ENCODE data around the gene TMEM132E. TPM values are rescaled to one million over a fixed set of nuclear protein-coding genes. Genes with fewer than 3 reads are reported as not detected.

The TMEM132E gene
- total RNA-seq, 2 experiments from 2014 or later: not detected

DNA sequence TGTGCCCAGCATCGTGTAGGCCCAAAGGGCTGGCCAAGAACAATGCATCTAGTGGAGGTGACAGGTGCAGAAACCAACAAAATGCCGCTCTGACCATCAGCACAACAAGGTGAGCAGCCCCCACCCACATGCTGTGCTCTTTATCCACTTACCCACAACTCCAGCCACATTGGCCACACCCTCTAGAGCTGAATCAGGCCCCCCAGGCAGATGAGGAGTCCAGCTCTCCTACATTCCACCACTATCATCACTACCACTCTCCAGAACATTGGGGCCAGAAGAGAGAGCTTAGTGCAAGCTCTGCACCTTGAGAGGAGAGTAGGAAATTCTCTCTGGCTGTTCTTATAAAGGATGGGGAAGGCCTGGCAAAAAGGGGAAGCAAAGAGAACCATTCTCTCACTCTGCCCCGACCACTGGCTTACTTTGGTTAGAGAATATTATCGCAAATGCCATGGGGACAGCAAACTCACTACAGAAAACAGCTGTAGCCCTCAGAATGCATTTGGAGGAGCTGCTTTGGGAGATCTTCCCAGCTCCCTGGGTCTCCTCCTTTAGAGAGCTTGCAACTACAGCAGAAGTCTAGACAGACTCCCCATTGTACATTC, 75.0 kb downstream of the TMEM132E start:
- no peak overlapping the region for H3K4me3 Mint-ChIP-seq
- peaks cover 13% of the 10 kb centered on the region for H3K27me3 Mint-ChIP-seq
- H3K27ac Mint-ChIP-seq: no peak overlapping the region
- no peaks in the 10 kb centered on the region for H3K4me1 Mint-ChIP-seq
- intact Hi-C loops (cut with DNase I, micrococcal nuclease): no loop called here
- ATAC-seq: no peak
- ChIA-PET CTCF (no interaction called here), POLR2A (no interaction called here)
- H3K9me3 Mint-ChIP-seq (ENCODE audit: low read depth): no peaks in the 10 kb centered on the region
- no peak for DNase-seq
- H3K36me3 Mint-ChIP-seq (ENCODE audit: low read depth): no peaks in the 10 kb centered on the region

DNA sequence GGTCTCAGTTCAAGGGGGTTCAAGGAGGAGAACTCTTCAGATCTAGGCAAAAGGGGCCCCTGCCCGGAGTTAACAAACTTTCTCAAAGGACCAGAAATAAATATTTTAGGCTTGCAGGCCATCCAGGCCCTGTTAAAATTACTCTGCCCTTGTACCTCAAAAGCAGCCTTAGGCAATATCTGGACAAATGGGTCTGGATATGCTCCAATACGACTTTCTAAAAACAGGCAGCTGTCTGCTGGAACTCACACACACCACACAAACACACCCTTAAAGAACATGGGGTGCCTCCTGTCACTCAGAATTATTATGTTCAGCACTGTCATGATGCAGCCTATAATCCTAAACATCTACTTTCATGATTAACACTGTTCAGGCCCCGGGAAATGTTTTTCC, 75.5 kb downstream of the TMEM132E start:
- no peak overlapping the region for H3K27ac Mint-ChIP-seq
- no peak for DNase-seq
- no peaks in the 10 kb centered on the region for H3K36me3 Mint-ChIP-seq (ENCODE audit: low read depth)
- no peaks in the 10 kb centered on the region for H3K4me1 Mint-ChIP-seq
- intact Hi-C loops (cut with DNase I, micrococcal nuclease): no loop called here
- peaks cover 13% of the 10 kb centered on the region for H3K27me3 Mint-ChIP-seq
- no peak overlapping the region for H3K4me3 Mint-ChIP-seq
- no peak for ATAC-seq
- ChIA-PET CTCF (interaction anchor here (0.7 kb wide), 1 partner anchor 158 kb away, joined by 3 read pairs; no protein-coding TSS in a partner anchor), POLR2A (no interaction called here)
- H3K9me3 Mint-ChIP-seq (ENCODE audit: low read depth): no peaks in the 10 kb centered on the region

DNA sequence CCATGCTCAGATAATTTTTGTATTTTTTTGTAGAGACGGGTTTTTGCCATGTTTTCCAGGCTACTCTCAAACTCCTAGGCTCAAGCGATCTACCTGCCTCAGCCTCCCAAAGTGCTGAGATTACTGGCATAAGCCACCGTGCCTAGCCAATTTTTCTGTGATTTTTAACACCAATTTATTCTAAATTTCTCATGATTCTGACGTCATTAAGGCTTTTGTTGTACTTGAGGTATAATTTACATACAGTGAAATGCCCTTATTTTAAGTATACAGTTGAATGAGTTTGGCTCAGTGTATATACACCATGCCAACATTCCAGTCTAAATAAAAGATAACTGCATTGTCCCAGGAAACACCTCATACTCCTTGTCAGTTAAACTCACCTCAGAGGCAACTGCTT, 77.4 kb downstream of the TMEM132E start:
- Mint-ChIP-seq H3K36me3 (ENCODE audit: low read depth) (no peaks in the 10 kb centered on the region), H3K9me3 (ENCODE audit: low read depth) (no peaks in the 10 kb centered on the region), H3K4me3 (no peak overlapping the region), H3K27ac (no peak overlapping the region), H3K4me1 (no peaks in the 10 kb centered on the region), H3K27me3 (peaks cover 10% of the 10 kb centered on the region)
- DNase-seq (no peak), ATAC-seq (no peak)
- ChIA-PET POLR2A (no interaction called here), CTCF (no interaction called here)
- intact Hi-C loops (cut with DNase I, micrococcal nuclease): no loop called here

DNA sequence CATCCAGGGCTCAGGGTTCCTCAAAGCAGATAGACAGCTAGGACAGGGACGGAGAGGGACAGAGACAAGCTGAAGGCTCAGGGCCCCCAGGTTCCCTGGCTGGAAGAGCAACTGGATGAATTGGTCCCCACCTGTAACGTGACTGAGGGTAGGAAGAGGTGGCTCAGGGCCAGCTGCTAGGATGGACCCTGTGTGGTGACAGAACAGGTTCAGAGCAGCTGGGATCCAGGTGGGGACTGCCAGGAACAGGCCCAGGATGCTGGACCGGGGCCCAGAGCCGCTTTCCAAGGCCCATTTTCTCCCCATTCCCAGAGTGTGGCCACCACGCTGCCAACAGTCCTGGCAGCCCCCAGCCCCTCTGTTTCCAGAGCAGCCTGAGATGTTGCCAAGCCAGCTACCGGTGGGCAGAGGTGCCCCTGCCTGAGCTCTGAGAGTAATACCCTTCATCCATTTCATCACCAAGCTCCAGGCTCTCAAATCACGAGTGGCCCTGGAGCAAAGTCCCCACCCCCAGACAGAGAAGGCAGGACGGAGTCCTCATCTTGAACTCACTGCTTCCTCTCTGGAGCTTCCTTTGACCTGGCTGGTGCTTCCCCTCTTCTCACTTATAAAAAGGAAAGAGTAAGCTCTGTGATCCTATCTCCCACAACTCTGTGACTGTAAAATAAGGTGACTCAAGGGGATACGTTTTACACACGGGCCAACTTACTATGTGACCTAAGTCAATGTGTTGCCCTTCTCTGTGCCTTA, 79.6 kb downstream of the TMEM132E start:
- Mint-ChIP-seq H3K27ac (no peak overlapping the region), H3K9me3 (ENCODE audit: low read depth) (no peaks in the 10 kb centered on the region), H3K4me3 (no peak overlapping the region), H3K4me1 (no peaks in the 10 kb centered on the region), H3K36me3 (ENCODE audit: low read depth) (no peaks in the 10 kb centered on the region), H3K27me3 (peaks cover 4% of the 10 kb centered on the region)
- no peak for ATAC-seq
- DNase-seq: no peak
- CTCF ChIA-PET: no interaction called here
- POLR2A ChIA-PET: no interaction called here
- intact Hi-C loops (cut with DNase I, micrococcal nuclease): no loop called here

DNA sequence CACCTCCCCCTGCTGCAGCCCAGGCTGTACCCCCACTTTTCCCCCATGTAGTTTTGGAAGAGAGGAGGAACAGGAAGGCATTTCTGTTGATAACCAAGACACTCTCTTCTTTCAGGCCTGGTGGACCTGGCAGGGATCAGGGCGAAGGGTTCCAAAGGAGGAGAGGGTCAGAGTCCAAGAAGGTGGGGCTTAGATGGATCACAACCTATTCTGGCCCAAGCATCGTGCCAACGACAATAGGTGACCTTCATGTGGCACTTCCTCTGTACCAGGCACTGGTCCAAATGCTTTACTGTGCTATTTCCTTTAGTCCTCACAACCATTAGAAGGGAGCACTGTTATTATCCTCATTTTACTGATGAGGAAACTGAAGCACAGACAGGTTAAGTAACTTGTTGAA, 84.3 kb downstream of the TMEM132E start:
- Mint-ChIP-seq H3K4me3 (no peak overlapping the region), H3K9me3 (ENCODE audit: low read depth) (no peaks in the 10 kb centered on the region), H3K36me3 (ENCODE audit: low read depth) (no peaks in the 10 kb centered on the region), H3K27ac (no peak overlapping the region), H3K4me1 (peaks cover 10% of the 10 kb centered on the region), H3K27me3 (no peaks in the 10 kb centered on the region)
- intact Hi-C loops (cut with DNase I, micrococcal nuclease): no loop called here
- ChIA-PET CTCF (no interaction called here), POLR2A (no interaction called here)
- no peak for ATAC-seq
- DNase-seq: no peak

DNA sequence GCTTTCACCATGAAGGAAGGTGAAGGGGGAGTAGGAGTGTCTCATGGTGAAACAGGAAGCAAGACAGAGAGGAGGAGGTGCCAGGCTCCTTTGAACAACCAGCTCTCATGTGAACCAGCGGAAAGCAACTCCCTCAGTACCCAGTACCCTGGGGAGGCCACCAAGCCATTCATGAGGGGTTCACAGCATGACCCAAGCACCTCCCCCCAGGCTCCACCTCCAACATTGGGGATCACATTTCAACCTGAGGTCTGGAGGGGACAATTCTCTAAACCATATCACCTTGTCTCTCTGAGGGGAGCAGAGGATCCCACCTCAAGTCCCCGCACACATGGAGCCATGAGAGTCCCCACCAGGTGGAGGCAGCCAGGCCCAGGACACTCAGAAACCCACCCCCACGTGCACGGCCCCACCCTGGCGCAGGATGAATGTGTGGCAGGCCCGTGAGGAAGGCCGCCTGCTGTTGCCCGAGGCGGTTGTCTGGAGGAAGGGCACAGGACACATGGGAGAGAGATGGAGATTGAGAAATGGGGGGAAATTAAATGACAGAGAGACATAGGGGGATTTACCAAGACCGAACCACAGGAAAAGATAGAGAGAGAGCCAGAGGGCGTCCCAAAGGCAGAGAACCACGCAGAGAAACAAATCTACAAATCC, 85.9 kb downstream of the TMEM132E start:
- intact Hi-C loops (cut with DNase I, micrococcal nuclease): no loop called here
- no peaks in the 10 kb centered on the region for H3K36me3 Mint-ChIP-seq (ENCODE audit: low read depth)
- no peak overlapping the region for H3K4me3 Mint-ChIP-seq
- CTCF ChIA-PET: interaction anchor here (0.6 kb wide), 1 partner anchor 121 kb away, joined by 3 read pairs; no protein-coding TSS in a partner anchor
- no peaks in the 10 kb centered on the region for H3K27me3 Mint-ChIP-seq
- POLR2A ChIA-PET: no interaction called here
- peaks cover 10% of the 10 kb centered on the region for H3K4me1 Mint-ChIP-seq
- peak; percentile 60 for ATAC-seq
- no peaks in the 10 kb centered on the region for H3K9me3 Mint-ChIP-seq (ENCODE audit: low read depth)
- H3K27ac Mint-ChIP-seq: no peak overlapping the region
- peak; percentile 9 for DNase-seq

DNA sequence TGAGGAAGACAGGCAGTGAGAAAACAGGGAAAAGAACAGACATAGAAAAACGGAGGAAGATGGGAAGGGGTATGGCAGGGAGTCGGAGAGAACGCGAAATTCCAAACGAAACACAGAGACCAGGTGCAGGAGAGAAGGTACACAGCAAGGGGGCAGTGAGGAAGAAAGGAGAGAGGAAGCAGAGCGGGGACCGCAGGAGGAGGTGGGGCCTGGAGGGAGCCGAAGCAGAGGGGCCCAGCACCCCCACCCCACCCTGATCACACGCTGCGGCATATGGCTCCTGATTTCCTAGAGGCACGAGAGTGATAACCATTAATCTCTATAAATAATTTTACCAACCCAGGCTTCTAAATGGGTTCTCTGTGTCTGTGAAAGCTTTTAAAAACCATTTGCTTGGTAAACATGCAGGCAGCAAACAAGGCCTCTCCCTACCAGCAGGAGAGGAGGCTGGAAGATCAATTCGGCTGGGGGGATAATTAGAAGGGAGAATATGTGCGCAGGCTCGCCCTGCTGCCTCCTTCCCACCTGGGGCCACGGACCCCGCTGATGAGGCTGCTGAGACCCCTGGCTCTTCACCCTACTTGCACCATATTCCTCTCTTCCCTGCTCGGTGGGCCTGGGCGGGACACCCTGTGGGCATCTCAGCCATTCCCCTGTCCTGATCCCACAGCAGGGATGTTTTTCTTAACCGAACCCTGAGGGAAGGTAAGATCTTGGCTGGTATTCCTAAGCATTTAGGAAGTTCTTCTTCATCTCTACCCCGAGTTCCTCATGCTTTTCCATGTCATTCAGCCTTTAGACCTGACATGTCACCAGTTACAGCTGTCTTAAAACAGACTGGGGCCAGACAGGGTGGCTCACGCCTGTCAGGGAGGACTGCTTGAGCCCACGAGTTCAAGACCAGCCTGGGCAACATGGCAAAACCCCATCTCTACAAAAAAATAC, 86.7 kb downstream of the TMEM132E start:
- no peak for DNase-seq
- no peak overlapping the region for H3K27ac Mint-ChIP-seq
- ATAC-seq: no peak
- ChIA-PET CTCF (no interaction called here), POLR2A (no interaction called here)
- H3K9me3 Mint-ChIP-seq (ENCODE audit: low read depth): no peaks in the 10 kb centered on the region
- no peaks in the 10 kb centered on the region for H3K27me3 Mint-ChIP-seq
- no peaks in the 10 kb centered on the region for H3K36me3 Mint-ChIP-seq (ENCODE audit: low read depth)
- H3K4me3 Mint-ChIP-seq: no peak overlapping the region
- intact Hi-C loops (cut with DNase I, micrococcal nuclease): no loop called here
- peaks cover 10% of the 10 kb centered on the region for H3K4me1 Mint-ChIP-seq

DNA sequence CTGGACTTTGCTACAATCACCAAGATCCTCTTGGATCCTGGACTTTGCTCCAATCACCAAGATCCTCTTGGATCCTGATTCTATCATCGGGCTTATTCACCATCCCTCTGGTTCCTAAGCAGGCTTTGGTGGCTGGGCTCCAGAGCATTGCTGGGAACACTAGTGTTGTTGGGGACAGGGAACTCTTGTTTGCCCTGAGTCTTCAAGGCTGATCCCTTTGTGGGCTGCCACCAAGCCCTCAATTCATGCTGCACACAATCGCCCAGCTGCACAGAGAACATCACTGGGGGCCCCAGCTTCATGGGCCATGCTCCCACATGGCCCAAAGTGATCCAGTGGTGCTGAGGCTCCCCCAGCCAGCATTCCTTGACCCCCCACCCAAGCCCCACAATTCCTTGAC, 88.3 kb downstream of the TMEM132E start:
- Mint-ChIP-seq H3K27me3 (no peaks in the 10 kb centered on the region), H3K9me3 (ENCODE audit: low read depth) (no peaks in the 10 kb centered on the region), H3K4me3 (no peak overlapping the region), H3K27ac (no peak overlapping the region), H3K4me1 (peaks cover 10% of the 10 kb centered on the region), H3K36me3 (ENCODE audit: low read depth) (no peaks in the 10 kb centered on the region)
- intact Hi-C loops (cut with DNase I, micrococcal nuclease): no loop called here
- DNase-seq: no peak
- no peak for ATAC-seq
- POLR2A ChIA-PET: no interaction called here
- CTCF ChIA-PET: interaction anchor here (0.7 to 1.3 kb wide), 2 partner anchors 31 to 64 kb away, joined by 3 to 4 read pairs; no protein-coding TSS in a partner anchor

DNA sequence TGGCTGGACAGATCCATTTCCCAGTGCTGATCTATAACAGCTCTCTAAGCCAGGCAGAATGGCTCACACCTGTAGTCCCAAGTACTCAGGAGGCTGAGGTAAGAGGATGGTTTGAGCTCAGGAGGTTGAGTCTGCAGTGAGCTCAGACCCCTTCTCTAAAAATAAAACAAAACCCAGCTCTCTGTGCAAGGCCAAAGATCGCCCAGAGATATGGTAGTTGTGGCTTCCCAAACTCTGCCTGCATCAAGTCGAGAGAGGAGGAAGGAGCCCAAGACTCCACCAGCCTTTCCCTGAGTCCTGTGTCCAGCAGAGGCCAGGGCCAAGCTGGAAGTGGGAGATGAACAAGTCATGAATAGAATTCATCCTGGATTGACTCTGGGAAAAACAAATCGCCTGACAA, 88.8 kb downstream of the TMEM132E start:
- H3K4me1 Mint-ChIP-seq: peaks cover 10% of the 10 kb centered on the region
- DNase-seq (no peak), ATAC-seq (no peak)
- POLR2A ChIA-PET: no interaction called here
- H3K4me3 Mint-ChIP-seq: no peak overlapping the region
- no peaks in the 10 kb centered on the region for H3K36me3 Mint-ChIP-seq (ENCODE audit: low read depth)
- H3K27ac Mint-ChIP-seq: no peak overlapping the region
- H3K9me3 Mint-ChIP-seq (ENCODE audit: low read depth): no peaks in the 10 kb centered on the region
- H3K27me3 Mint-ChIP-seq: no peaks in the 10 kb centered on the region
- intact Hi-C loops (cut with DNase I, micrococcal nuclease): no loop called here
- CTCF ChIA-PET: interaction anchor here (0.6 to 1.3 kb wide), 2 partner anchors 15 to 31 kb away, joined by 3 to 4 read pairs; no protein-coding TSS in a partner anchor

DNA sequence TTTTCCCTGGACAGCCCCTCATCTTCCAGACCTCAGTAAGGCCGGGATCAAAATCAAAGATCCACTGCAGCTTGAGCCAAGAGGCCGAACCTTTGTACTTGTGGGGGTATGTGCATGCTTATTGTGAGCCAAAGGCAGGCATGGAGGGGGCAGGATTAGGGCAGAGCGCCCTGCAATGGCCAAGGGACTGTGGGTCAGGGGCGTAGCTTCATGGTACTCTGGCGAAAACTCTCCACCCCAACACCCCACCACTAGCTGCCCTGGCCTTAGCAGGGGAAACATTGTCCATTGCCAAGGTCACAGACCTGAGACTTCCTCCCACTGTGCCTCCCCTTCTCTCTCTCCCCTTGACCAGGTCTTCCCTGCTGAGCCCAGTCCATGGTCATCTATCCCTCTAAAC, 90.1 kb downstream of the TMEM132E start:
- peaks cover 10% of the 10 kb centered on the region for H3K4me1 Mint-ChIP-seq
- H3K4me3 Mint-ChIP-seq: no peak overlapping the region
- no peak overlapping the region for H3K27ac Mint-ChIP-seq
- CTCF ChIA-PET: no interaction called here
- H3K36me3 Mint-ChIP-seq (ENCODE audit: low read depth): no peaks in the 10 kb centered on the region
- ATAC-seq: no peak
- no peak for DNase-seq
- intact Hi-C loops (cut with DNase I, micrococcal nuclease): no loop called here
- no peaks in the 10 kb centered on the region for H3K9me3 Mint-ChIP-seq (ENCODE audit: low read depth)
- POLR2A ChIA-PET: no interaction called here
- no peaks in the 10 kb centered on the region for H3K27me3 Mint-ChIP-seq

DNA sequence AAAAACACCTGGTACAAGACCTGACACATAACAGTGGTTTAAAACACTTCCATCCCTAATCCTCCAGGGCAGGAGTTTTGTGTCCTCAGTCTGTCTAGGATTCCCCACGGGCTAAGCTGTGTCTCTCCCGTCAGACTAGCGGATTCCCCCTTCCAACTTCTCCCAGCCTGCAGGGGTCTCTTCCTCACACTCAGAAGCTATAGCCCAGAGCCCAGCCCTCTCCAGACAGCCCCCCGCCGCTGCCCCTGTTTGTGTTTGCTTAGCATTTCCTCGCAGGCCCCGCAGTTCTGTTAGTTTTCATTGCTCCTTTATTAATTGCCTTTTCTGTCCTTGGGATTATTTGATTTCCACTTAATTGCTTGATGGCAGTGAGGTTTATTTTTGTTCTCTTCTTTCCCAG, 91.2 kb downstream of the TMEM132E start:
- intact Hi-C loops (cut with DNase I, micrococcal nuclease): loop anchor here in 1 of 2 experiments (10.0 kb wide), 1 partner anchor 1976 kb away; no protein-coding TSS in a partner anchor

More for the DNA sequence above, 91.2 kb downstream of the TMEM132E start:
- H3K27ac Mint-ChIP-seq: no peak overlapping the region
- ATAC-seq: no peak
- H3K27me3 Mint-ChIP-seq: no peaks in the 10 kb centered on the region
- ChIA-PET POLR2A (no interaction called here), CTCF (interaction anchor here (0.7 kb wide), 1 partner anchor 17 kb away, joined by 3 read pairs; no protein-coding TSS in a partner anchor)
- peaks cover 2% of the 10 kb centered on the region for H3K4me1 Mint-ChIP-seq
- no peak overlapping the region for H3K4me3 Mint-ChIP-seq
- no peak for DNase-seq
- no peaks in the 10 kb centered on the region for H3K36me3 Mint-ChIP-seq (ENCODE audit: low read depth)
- no peaks in the 10 kb centered on the region for H3K9me3 Mint-ChIP-seq (ENCODE audit: low read depth)

Measured in activated CD4-positive, alpha-beta T cell treated with anti-CD3 and anti-CD28 coated beads for 36 hours (primary cell).